GM04503 (cell line): Measurements from ENCODE around the gene SRPK2.

Experiments used
- DNase-seq: peaks from one replicate; pipeline ENCODE4 v3.0.0-alpha.2; 2012; ENCODE audit warnings: low read depth

Gene SRPK2

GRCh38 chr7:105098863-105099515, 289.7 kb downstream of the SRPK2 start:
- DNase-seq, result no peak

- no peak for DNase-seq
Measured at GRCh38 chr7:105097619-105098018, 291.1 kb downstream of the SRPK2 start.

GRCh38 chr7:105096306-105096705, 292.4 kb downstream of the SRPK2 start:
- no peak for DNase-seq

- no peak for DNase-seq
Measured at GRCh38 chr7:105094966-105095365, 293.8 kb downstream of the SRPK2 start.

- no peak for DNase-seq
Measured at GRCh38 chr7:105088456-105088855, 300.3 kb downstream of the SRPK2 start.

GRCh38 chr7:105087981-105088380, 300.7 kb downstream of the SRPK2 start:
- DNase-seq, result no peak

- DNase-seq, result no peak
Measured at GRCh38 chr7:105086850-105087249, 301.9 kb downstream of the SRPK2 start.

- no peak for DNase-seq
Measured at GRCh38 chr7:105084581-105084980, 304.1 kb downstream of the SRPK2 start.

GRCh38 chr7:105079348-105079747, 309.4 kb downstream of the SRPK2 start:
- no peak for DNase-seq

GRCh38 chr7:105073143-105073542, 315.6 kb downstream of the SRPK2 start:
- DNase-seq, result no peak

- DNase-seq, result no peak
Measured at GRCh38 chr7:105068886-105069285, 319.8 kb downstream of the SRPK2 start.

GRCh38 chr7:105067691-105068090, 321.0 kb downstream of the SRPK2 start:
- DNase-seq, result no peak
